Left colon (tissue), 2 donors: ENCODE data around the gene RAB36. TPM values are rescaled to one million over a fixed set of nuclear protein-coding genes. Genes with fewer than 3 reads are reported as not detected.

Experiments
- ATAC-seq: fragments of 200-7000 bp; cut with Tn5 transposase; one replicate; pipeline ENCODE4 v1.9.1; 2020; ENCODE audit warnings: mild to moderate bottlenecking, moderate library complexity
- DNase-seq, 2 donors: peaks; one replicate each; pipeline ENCODE4 v3.0.0-alpha.2; 2020
- intact Hi-C, 2 donors: fragments of 100-400 bp; cut with DNase I in 1 of 2; cut with micrococcal nuclease in 1 of 2; formaldehyde crosslinking; loops; one replicate each; pipeline versions ENCODE4 v1.11.2 to v1.14.0; 2022; cut with DNase I, micrococcal nuclease
- long read RNA-seq: library from polyadenylated mRNA; unstranded; transcript quantifications from one replicate; pipeline ENCODE4 v2.0.0, GENCODE V29; 2021
- total RNA-seq, 2 donors: library from RNA; stranded (reverse); fragmentation: NEBNext Ultra II Directional; extraction: Animal tissue kit (Norgen Biotek cat#: 25700); gene quantifications; one replicate each; pipeline ENCODE4 v1.2.1, GENCODE V29; 2021
- donor health status: DM: no; HTN: no; CAD: no.
- donor health status: DM: yes; HTN: yes; CAD: no.

Gene RAB36
- total RNA-seq, result 1 to 10 TPM; 1.1 to 1.2 TPM
- long read RNA-seq, partial matches to known transcripts, result 0 of 1 reads
- long read RNA-seq, other reads (novel, unspliced or antisense), result 1 of 1 reads

GRCh38 chr22:23144932-23145877 lies at the start of gene RAB36:
RAB36 (plus strand) TSS chr22:23145477; CDS start chr22:23146617, 1,140 bp downstream.
- ATAC-seq (peak; percentile 75), DNase-seq (peak; percentile 99 to 100)
- intact Hi-C loops, result no loop called here

- DNase-seq, result no peak
- no peak for ATAC-seq
- intact Hi-C loops, result no loop called here
Observed at GRCh38 chr22:23095733-23096342, 49.4 kb upstream of the RAB36 start.

- no peak for DNase-seq
- no peak for ATAC-seq
- intact Hi-C loops, result no loop called here
Observed at GRCh38 chr22:23097412-23098229, 47.7 kb upstream of the RAB36 start.

GRCh38 chr22:23098230-23098705 lies 47.0 kb upstream of the RAB36 start:
- no peak for DNase-seq
- intact Hi-C loops, result no loop called here
- ATAC-seq, result no peak

GRCh38 chr22:23098718-23099530 lies 46.4 kb upstream of the RAB36 start:
- intact Hi-C loops, result no loop called here
- peak; percentile 91 for ATAC-seq

GRCh38 chr22:23099531-23099804 lies 45.8 kb upstream of the RAB36 start:
- intact Hi-C loops, result no loop called here
- ATAC-seq (no peak), DNase-seq (no peak)

More at GRCh38 chr22:23098718-23099530, 46.4 kb upstream of the RAB36 start:
- DNase-seq, result peak; percentile 49 to 62

GRCh38 chr22:23100124-23100801 lies 45.0 kb upstream of the RAB36 start:
- ATAC-seq, result no peak
- intact Hi-C loops, result no loop called here
- no peak for DNase-seq

GRCh38 chr22:23101524-23101923 lies 43.8 kb upstream of the RAB36 start:
- no peak for ATAC-seq

GRCh38 chr22:23102002-23102655 lies 43.1 kb upstream of the RAB36 start:
- ATAC-seq, result no peak
- no peak for DNase-seq
- intact Hi-C loops, result no loop called here

More at GRCh38 chr22:23101524-23101923, 43.8 kb upstream of the RAB36 start:
- no peak for DNase-seq
- intact Hi-C loops, result no loop called here

- no peak for DNase-seq
- no peak for ATAC-seq
- intact Hi-C loops, result no loop called here
Observed at GRCh38 chr22:23102776-23103175, 42.5 kb upstream of the RAB36 start.

- no peak for DNase-seq
- no peak for ATAC-seq
- intact Hi-C loops, result no loop called here
Observed at GRCh38 chr22:23103199-23103954, 41.9 kb upstream of the RAB36 start.

- intact Hi-C loops, result no loop called here
- DNase-seq (no peak), ATAC-seq (no peak)
Observed at GRCh38 chr22:23104187-23104971, 40.9 kb upstream of the RAB36 start.

GRCh38 chr22:23105304-23105703 lies 40.0 kb upstream of the RAB36 start:
- ATAC-seq (no peak), DNase-seq (no peak)
- intact Hi-C loops, result no loop called here

GRCh38 chr22:23105919-23106318 lies 39.4 kb upstream of the RAB36 start:
- DNase-seq (no peak), ATAC-seq (no peak)
- intact Hi-C loops, result no loop called here

GRCh38 chr22:23106344-23106743 lies 38.9 kb upstream of the RAB36 start:
- intact Hi-C loops, result no loop called here
- ATAC-seq, result peak; percentile 55
- no peak for DNase-seq

- no peak for DNase-seq
- no peak for ATAC-seq
- intact Hi-C loops, result no loop called here
Observed at GRCh38 chr22:23106906-23107367, 38.3 kb upstream of the RAB36 start.
